LNCaP clone FGC (cell line): ENCODE measurements around the gene NHS.

Experiments used
- DNase-seq: peaks from one replicate; pipeline ENCODE4 v3.0.0-alpha.2; 2011; ENCODE audit warnings: low read depth
- H3K4me3 ChIP-seq: 2 replicates; pipeline ENCODE4 v1.5.1; 2011; ENCODE audit warnings: mild to moderate bottlenecking, low read depth, low read length, control low read depth
- TF ChIP-seq, protein P1 (sequence below): IDR thresholded peaks from 2 replicates; pipeline ENCODE4 v1.5.1; 2012; ENCODE audit warnings: mild to moderate bottlenecking; ENCODE audit not compliant: control insufficient read depth, insufficient read depth; ENCODE audit errors: extremely low read depth

The NHS gene

GRCh38 chrX:17592117-17592516 is 217.1 kb downstream of the NHS start:
- TF ChIP-seq, protein P1, sequence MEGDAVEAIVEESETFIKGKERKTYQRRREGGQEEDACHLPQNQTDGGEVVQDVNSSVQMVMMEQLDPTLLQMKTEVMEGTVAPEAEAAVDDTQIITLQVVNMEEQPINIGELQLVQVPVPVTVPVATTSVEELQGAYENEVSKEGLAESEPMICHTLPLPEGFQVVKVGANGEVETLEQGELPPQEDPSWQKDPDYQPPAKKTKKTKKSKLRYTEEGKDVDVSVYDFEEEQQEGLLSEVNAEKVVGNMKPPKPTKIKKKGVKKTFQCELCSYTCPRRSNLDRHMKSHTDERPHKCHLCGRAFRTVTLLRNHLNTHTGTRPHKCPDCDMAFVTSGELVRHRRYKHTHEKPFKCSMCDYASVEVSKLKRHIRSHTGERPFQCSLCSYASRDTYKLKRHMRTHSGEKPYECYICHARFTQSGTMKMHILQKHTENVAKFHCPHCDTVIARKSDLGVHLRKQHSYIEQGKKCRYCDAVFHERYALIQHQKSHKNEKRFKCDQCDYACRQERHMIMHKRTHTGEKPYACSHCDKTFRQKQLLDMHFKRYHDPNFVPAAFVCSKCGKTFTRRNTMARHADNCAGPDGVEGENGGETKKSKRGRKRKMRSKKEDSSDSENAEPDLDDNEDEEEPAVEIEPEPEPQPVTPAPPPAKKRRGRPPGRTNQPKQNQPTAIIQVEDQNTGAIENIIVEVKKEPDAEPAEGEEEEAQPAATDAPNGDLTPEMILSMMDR = no peak
- DNase-seq = no peak

DNA sequence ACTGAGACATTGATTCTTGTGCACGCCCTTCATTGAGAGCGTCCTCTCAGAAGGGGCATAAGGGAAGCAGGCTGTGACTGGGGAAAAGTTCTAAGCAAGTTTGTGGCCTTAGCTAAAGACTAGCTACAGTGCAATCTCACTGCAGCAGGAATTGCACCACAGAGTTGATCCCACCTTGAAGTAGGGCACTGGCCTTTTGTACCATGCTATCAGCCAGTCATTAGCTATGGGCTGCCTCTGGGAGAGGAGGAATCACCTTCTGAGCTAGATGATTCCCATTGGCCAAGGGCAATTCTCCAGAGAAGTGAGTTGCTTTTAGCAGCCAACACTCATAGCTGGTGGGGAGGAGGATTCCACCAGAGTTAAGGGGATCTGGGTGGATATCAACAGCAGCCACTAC is 219.7 kb downstream of the NHS start:
- no peak for DNase-seq
- TF ChIP-seq, protein P1 = no peak
- no peak overlapping the region for H3K4me3 ChIP-seq

More at GRCh38 chrX:17592117-17592516, 217.1 kb downstream of the NHS start:
- no peak overlapping the region for H3K4me3 ChIP-seq

- no peak for DNase-seq
- TF ChIP-seq, protein P1 = no peak
- no peak overlapping the region for H3K4me3 ChIP-seq
Measured at GRCh38 chrX:17595456-17596035, 220.5 kb downstream of the NHS start.

DNA sequence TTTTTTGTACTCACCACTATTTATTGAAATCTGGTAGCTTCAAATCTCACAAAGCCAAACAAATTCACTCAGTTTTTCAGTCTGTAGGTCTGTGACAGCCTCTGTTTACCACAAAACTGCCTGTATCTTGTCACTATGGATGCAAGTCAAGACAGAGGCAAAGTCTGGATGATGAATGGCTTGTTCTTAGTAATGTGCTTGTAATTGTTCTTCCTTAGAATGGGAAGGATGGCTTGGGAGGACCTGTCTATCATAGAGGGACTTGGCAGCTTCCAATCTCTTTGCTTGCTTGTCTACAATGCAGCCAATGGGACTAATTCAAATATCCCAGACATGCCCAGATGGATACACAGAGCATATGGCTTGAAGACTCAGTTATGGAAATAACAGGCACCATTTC is 221.1 kb downstream of the NHS start:
- TF ChIP-seq, protein P1 = no peak
- no peak for DNase-seq
- no peak overlapping the region for H3K4me3 ChIP-seq

GRCh38 chrX:17596546-17597205 is 221.7 kb downstream of the NHS start:
- H3K4me3 ChIP-seq = no peak overlapping the region
- TF ChIP-seq, protein P1 = no peak
- no peak for DNase-seq

DNA sequence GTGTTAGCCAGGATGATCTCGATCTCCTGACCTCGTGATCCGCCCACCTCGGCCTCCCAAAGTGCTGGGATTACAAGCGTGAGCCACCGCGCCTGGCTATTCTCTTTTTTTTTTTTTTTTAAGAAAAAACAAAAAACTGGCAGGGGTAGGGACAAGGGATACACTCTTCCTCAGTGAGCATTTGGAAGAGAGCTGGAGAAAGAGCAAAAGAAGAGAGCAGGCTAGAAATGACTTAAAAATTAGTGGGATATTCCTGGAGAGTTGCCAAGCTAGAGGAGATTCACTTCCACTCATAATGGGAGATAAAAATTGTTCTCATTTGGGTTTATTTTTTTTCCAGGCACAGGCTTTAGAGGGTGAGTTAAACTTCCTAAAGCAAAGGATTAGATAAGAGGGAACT is 222.3 kb downstream of the NHS start:
- DNase-seq = no peak
- H3K4me3 ChIP-seq = no peak overlapping the region
- TF ChIP-seq, protein P1 = no peak
